Measurements from ENCODE around the gene TBXAS1.

The TBXAS1 gene

DNA sequence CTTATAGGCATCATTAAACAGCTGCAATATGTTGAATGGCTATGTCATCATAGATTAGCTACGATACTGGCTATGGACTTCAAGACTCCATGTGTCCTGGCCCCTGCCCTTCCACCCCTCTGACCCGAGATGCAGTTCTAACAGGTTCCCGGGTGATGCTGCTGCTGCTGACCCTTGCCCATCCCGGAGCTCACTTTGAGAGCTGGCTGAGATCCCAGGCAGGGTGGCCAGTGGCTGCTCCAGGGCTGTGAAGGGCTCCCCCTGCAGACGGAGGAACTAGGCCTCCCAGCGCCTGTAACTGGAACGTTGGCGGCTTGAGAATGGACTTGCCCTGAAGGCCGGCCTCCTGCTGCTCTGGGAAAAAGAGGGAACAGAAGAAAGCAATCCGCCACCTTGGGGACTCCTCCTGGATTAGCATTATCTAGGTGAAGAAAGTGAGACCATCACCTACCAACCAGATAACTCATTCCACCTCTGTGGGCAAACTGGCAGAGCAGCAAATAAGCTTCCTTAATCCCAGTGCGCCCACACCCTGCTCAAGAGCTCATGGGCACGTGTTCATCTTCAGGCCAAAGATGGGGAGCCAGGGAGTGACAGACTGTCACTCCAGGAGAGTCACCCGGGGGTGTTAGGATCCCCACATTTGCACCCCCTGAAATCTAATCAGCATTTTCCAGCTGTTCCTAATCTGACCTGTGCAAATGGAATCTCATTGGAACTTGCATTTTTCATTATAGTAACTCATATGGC, 176.9 kb downstream of the TBXAS1 start:
- no peak for DNase-seq

DNA sequence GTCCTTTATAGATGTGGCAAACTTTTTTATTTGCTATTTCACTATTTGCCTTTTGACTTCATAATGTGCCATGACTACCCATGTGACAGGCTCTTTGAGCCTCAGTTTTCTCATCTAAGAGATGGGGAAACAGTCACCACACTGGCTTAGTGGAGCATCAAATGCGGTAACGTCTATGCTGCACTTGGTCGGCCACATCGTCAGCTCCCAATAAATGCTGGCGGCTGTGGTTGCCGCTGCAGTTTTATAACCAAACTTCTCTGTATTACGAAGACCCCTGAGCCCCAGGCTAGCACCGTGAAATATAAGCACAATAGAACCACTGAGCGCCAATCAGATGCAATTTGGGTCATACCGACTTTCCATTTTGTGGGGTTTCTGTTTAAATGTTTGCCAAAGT, 177.5 kb downstream of the TBXAS1 start:
- DNase-seq, result no peak

DNA sequence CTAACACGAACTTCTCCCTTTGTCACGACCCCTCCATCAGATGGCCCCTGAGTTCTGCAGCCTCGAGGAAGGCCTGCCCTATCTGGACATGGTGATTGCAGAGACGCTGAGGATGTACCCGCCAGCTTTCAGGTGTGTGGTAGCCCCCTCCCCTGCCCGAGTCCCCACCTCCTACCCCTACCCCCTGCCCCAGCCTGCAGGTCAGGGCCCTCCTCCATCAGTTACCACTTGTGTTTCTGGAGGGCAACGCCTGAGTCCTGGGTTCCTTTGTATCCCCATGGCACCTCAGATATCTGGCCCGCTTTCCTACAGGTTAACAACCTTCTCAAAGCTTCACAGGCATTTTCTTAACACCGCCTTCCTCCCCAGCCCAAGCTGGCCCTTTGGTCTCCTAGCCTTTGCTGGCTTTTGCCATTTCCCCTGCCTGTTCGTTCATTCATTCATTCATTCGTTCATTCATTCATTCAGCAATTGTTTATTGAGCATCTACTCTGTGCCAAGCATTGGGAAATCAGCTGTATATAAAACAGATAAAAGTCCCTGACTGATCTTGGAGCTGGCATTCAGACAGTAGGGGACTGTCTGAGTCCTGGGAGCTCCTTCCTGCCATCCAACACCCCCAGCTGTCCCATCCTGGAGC, 178.1 kb downstream of the TBXAS1 start:
- no peak for DNase-seq

DNA sequence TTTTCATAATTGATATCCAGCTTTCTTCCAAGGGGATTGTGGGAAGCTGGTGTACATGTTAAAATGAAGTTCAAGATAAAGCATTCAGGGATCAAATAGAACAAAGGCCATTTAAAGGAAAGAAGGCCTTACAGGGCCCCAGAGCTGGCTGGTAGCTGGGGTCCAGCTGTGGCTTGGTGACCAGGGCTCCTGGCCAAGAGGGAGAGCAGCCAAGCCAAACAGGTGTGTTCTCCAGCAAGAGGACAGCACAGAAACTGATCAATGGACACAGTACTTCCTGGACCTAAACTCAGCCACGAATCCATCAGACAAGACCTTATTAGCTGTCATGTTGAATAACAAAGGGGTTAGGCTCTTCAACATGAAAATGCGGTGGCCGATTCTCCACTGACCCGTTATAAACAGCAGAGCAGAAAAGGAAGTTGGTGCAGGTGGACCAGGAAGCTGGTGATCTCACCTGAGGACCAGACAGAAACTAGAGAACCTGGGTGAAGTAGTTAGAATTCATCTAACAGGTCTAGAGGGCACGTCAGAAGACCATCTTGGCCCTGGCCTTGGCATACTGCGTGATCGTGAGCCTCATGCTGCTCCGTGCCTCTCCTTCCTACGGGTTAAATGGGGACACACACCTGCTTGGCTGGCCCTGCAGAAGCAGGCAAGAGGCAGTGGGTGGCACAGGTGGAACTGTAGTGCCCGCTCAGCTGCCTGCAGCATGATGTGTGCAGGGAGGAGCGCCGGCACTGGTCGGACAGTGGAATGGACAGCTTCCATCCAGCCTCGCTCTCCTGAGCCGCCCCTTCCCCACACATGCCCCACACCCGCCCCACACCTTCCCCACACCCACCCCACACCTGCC, 179.9 kb downstream of the TBXAS1 start:
- DNase-seq, result no peak

DNA sequence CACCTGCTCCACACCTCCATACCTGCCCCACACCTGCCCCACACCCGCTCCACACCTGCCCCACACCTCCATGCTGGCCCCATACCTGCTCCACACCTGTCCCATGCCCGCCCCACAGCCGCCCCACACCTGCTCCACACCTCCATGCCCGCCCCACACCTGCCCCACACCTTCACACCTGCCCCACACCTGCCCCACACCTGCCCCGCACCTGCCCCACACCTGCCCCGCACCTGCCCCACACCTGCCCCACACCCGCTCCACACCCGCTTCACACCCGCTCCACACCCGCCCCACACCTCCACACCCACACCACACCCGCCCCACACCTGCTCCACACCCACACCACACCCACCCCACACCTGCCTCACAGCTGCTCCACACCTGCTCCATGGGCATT, 180.7 kb downstream of the TBXAS1 start:
- DNase-seq, result no peak

DNA sequence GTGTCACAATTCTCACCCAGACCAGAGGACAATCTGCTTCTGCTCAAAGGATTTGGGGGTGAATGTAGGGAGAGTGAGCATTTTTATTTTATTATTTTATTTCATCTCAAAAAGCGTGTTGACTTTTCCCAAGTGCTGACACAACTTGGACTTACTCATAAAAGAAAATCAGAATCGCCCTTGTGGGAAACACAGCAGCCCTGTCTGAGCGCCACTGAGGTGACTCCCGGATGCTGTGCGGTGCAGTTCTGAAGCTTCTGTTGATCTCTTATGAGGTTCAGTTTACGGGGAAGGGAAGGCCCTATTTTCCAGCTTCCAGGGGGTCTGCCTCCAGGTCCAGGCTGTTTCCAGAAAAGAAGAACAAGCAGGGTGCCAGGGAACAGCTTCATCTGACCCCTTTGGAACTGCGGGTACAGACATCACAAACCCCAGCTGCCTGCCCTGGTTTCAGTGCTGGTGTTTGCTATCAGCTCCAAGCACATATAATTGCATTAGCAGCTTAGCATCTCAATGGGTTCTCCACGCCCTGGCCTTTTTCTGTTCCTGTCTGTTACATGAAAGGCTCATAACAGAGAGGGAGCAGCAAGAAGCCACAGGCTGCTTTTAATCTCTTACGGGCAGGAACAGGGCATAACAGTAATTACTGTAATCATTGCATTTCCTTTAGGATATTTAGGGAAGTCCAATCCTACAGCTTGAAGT, 181.3 kb downstream of the TBXAS1 start:
- no peak for DNase-seq

DNA sequence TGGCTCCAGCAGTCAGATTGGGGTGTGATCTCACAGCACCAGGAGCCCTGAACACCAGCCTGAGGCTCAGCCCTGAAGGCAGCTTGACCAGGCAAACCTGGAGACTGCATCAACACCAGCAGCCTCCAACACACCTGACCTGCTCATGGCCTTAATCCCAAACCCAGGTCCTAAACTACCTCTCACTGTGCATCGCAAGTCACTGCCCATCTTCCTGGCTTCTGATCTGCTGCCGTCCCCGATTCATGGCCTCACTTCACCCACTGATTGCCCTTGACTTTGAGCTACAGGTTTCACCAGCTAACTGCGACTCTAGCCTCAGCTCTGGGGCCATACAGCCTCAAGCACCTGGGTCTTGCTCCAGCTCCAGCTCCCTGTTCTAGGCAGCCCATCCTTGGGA, 184.6 kb downstream of the TBXAS1 start:
- no peak for DNase-seq

DNA sequence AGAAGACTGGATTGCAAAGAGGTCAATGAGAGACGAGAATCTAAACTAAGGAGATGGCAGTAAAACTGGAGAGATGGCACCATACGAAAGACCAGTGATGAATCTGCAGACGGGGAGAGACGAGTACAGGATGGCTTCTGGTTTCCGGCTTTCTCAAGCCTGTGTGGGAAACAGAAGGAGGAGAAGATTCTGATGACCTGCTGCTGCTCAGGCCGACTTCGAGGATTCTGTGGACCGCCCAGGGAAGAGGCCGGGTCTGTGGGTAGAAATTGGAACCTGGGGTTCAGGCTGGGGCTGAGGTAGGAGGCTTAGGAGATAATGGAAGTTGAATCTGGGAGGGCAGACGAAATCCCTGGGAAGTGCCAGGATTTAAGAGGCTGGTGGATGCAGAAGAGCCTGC, 185.1 kb downstream of the TBXAS1 start:
- no peak for DNase-seq

DNA sequence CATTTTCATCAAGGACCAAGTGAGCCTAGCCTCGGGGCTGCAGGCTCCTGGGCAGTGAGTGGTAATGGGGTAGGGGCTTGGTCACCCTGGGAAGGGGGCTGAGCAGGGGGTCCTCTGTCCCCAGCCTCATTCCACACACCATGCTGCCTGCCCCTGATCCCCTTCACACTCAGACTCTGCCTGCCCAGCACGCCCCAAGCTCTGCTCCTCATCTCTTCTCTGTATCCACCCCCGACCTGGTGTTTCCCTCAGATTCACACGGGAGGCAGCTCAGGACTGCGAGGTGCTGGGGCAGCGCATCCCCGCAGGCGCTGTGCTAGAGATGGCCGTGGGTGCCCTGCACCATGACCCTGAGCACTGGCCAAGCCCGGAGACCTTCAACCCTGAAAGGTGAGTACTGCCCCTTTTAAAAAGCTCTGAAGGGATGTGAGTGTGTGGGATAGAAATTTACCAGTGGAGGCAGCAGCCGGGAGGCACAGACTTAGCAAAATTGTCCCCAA, 186.5 kb downstream of the TBXAS1 start:
- DNase-seq, result no peak

DNA sequence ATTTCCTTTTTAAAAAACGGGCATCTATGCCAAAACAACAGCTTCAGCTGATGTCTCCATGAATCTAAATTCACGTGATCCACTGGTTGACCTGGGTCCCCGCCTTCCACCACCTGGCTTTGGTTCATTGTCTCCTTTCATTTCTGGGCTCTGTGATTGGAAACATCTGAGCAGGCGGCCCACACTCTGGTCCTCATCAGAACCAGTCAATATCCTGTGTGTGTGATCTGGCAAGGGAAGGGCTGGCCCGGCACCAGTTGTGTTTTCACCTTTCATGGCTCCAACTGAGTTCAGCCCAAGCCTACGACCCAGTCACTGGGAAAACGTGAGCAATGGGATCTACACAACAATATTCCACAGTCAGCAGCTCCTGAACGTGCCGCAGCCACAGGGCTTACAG, 187.5 kb downstream of the TBXAS1 start:
- DNase-seq, result no peak

DNA sequence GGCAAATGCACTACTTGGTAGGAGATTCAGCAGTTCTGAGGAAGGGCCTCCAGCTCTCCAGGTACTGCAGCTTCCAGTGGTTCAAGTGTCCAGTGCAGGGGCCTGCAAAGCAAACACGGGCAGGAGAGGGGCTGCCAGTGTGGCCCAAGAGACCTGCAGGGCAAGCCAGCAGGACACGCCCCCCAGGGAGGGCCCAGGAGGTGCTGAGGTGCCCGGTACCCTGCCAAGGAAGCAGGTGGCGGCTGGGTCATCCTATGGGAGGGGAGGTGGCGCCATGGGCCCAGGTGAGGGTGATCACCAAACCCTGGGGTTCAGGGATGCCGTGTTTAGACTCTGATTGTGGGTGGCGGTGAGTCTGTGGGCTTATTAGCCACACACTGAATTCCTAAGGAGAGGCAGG, 188.0 kb downstream of the TBXAS1 start:
- no peak for DNase-seq

DNA sequence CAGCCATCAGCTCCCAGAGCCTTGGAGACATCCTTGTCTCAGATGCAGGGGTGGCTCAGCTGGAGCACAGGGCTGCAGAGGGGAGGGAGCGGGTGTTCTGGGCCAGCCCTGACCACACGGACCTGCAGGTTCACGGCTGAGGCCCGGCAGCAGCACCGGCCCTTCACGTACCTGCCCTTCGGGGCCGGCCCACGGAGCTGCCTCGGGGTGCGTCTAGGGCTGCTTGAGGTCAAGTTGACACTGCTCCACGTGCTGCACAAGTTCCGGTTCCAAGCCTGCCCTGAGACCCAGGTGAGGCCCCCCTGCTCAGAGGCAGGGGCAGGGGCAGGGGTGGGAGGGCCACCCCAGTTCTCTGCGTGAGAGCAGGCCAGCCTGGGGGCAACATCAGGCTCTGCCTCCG, 188.5 kb downstream of the TBXAS1 start:
- no peak for DNase-seq

DNA sequence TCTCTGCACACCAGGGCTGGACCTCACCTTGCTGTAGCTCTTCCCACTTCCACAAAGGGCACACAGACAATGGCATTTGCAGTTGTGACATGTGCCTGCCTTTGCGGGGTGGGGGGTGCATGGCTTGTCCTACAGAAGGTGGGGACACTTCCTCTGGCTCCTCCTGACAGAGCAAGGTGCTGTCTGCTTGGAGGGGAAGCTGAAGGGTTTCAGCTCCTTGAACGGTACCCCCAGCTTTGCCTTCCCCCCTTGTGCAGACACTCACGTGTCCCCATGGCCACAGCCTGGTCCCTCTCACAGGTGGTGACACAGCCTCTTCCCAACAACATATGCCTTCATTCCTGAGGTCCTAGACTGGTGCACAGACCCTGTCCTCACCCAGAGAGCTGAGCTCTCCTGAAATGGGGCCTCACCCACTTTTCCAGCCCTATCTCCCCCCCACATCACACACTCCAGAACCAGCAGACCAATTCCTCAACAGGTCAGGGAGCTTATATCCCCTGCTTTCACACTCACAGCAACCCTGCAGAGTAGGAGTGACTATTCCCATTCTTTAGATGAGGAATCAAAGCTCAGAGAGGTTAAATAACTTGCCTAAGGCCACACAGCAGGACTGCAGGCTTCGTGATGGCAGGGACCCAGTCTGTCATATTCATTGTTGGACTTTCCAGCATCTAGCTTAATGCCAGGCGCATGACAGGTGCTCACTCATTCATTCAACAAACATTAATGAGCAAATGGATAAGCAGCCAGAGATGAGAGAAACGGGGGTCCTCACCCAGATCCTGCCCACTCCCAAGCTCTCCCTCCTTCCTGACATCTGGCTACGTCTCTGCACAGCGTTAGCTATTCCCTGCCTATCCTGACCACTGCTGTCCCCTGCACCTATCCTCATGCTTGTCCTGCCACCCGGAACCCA, 189.3 kb downstream of the TBXAS1 start:
- DNase-seq, result no peak

DNA sequence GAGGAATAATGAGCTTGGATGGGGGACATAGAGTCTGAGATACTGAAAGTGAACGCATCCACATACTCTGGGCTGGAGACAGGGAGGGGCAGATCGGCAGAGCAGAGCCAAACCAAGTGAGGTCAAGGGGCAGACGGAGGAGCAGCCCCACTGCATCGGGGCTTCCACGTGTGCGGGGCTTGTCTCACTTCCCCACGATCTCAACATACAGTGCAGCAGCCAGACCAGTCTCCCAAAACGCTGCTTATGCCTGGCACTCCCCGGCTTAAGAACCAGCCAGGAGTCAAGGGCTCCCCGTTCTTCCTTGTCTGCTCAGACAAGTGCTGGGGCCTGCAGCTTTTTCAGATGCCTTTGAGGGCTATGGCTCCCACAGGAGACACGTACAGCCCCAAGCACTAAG, 190.1 kb downstream of the TBXAS1 start:
- DNase-seq, result no peak

DNA sequence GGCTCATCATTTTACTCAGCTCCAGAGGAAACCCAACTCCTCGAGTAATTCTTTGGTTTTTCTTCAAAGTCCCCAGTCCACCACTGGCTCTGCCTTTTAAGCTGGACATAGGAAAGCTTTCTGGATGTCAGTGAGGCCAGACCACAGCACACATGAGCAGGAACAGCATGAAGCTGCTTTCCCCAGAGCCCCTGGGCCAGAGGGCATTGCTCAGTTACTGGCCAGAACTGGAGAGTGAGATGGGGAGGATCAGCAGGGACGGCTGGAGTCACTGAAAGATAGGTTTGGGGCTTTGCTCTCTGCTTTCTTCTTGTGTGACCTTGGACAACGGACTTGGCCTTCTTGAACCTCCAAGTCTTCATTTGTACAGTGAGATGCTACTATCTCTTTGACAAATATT, 190.5 kb downstream of the TBXAS1 start:
- no peak for DNase-seq

DNA sequence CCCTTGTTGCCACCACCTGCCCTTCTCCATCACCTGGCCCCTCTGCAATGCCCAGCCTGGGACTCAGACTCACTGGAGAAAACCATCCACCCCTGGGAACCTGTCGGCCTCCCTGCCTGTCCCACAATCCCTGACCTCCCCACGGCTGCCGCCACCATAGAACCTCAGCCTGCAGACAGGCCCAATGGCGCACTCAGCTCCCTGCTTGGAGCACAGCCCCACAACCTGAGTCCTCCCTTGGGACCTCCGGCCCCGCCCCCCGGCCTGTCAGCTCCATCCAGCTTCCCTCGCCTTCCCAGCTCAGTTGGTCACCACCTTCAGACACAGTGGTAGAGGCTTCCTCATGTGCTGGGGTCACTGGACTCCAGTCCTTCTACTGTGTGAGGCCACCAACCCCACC, 192.5 kb downstream of the TBXAS1 start:
- DNase-seq, result no peak

DNA sequence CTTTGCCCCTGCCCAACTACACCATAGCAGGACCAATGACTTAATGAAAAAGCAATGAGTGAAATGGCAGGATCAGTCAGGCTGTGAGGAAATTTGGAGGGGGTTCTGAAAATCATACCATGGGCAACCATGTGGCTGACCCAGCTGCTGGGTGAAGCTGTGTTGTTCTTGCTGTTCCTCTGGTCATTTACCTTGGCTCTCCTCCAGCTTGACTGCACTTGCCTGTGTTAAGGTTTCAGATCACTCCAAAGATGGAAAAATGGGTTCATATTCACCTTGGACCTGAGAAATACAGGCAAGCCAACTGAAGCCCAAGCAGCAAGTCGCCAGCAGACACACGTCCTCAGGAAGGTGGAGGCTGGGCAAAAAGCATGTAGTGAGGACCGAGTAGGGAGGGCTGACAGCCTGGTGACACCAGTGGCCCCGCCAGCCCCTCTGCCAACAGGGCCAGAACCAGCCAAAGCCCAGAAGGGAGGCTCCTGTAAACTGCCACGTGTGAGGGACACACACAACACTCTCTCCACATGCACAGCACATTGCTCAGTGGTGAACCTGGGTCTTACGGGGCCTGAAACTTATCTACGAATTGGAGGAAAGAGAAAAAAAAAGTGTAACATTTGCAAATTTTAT, 193.6 kb downstream of the TBXAS1 start:
- DNase-seq, result no peak

DNA sequence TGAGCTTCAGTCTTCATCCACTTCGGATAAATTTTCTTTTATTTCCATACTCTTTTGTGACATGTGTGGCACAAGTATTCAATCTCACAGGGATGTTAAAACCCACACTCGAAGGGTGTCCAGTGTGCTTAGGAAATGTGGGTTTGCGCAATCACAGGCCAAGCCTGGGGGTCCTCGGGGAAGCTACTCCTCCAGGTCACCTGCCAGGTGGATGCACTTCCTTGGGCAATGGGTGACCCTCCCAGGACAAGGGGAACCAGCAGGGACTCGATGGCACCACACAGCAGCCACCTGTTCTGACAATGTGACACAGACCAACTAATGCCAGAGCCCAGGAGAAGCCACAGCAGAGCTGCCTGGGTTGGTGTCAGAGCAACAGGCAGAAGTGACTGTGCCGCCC, 194.7 kb downstream of the TBXAS1 start:
- no peak for DNase-seq

DNA sequence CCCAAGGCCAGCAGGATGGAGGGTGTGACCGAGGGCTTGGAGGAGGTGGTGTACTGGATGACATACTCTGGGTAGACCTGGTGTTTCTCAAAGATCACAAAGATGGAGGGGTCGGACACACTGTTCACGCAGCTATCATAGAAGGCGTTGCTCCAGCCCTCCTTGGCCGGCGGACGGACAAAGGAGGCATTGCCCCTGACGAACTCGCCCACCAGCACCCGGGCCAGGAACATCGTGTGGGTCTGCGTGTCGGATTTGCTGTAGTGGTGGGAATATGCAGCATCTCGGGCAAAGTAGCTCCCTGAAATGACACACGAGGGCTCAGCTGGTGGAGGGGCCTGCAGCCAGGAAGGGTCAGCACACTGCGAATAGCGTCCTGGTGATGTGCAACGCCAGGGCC, 195.5 kb downstream of the TBXAS1 start:
- no peak for DNase-seq

DNA sequence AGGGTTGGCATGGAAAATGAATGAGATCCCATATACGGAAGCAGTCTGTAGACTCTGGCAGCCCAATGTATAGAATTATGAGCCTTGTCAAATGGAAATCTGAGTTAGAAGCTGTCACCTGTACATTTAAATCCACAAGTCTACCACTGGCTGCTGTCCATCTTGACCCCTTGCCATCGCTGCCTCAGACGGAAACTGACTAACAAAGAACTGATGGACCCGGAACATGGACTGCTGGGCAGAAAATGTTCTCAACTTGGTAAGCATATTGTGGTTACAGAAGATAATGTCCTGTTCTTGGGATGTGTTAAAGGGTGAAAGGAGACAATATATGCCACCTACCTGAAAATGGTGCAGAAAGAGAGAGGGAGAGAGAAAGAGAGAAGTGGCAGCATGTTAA, 196.2 kb downstream of the TBXAS1 start:
- no peak for DNase-seq

DNA sequence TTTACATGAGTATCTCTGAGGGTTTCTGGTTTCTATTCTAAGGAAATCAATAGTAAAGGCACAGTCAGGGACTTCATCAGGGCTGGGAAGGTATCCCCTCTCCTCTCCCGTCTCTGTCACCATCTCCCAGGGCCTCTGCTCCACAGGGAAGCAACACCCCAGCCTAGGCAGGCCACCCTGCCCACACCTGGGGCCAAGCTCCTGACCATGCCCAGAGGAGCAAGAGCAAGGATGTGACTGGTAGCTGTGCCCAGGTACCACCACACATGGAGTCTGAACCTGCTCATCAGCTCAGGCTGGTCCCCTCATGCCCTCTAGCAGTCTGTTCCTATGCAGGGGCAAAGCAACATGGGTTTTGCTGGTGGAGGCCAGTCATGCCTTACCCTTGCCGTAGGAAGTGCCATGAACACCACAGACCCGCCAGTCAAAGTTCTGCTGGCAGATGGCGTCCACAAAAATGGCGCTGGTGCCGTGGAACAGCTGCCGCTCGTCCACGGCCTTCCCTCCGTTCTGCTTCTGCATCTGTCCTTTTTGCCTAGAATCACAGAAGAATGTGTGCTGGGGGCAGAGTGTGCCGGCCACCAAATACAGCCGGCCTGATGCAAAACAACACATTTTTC, 196.9 kb downstream of the TBXAS1 start:
- no peak for DNase-seq
